CD8-positive, alpha-beta memory T cell (primary cell): Measurements from ENCODE around the gene TENM4. TPM values are rescaled to one million over a fixed set of nuclear protein-coding genes. Genes with fewer than 3 reads are reported as not detected.
A peak's percentile ranks its signal among the peaks of the same experiment; 100 is the strongest.
"Not testable (repeated sequence)": the region's sequence is repeated elsewhere in the genome, so short reads cannot be mapped to it uniquely, and the experiment has no call there.

Source experiments
- CTCF ChIA-PET: fragments of 350-600 bp; sonication (Branson Sonifier 250); formaldehyde crosslinking; loops from one replicate; lab custom pipeline; 2021; ENCODE audit warnings: antibody characterized with exemption; lab: Charles Lee
- POLR2A ChIA-PET: fragments of 350-600 bp; sonication (Branson Sonifier 250); formaldehyde crosslinking; loops from one replicate; lab custom pipeline; 2021; ENCODE audit warnings: antibody characterized with exemption; lab: Charles Lee
- DNase-seq, 5 donors: peaks; one replicate each; pipeline versions ENCODE4 v3.0.0 to v3.0.0-alpha.2; 2020 to 2022; ENCODE audit warnings: mixed read lengths in 1 of 5
- H3K27ac ChIP-seq: one replicate; pipeline ENCODE4 v1.7.0; 2013; ENCODE audit warnings: low read depth, mild to moderate bottlenecking, low read length, moderate library complexity
- H3K27me3 ChIP-seq: 2 replicates; pipeline ENCODE4 v1.7.0; 2013; ENCODE audit warnings: low read length, mild to moderate bottlenecking; ENCODE audit not compliant: insufficient read depth, poor library complexity, severe bottlenecking
- H3K36me3 ChIP-seq: 2 replicates; pipeline ENCODE4 v1.7.0; 2013; ENCODE audit warnings: mild to moderate bottlenecking, low read length, moderate library complexity; ENCODE audit not compliant: insufficient read depth
- H3K4me1 ChIP-seq: 2 replicates; pipeline ENCODE4 v1.7.0; 2013; ENCODE audit warnings: mild to moderate bottlenecking, low read length, moderate library complexity; ENCODE audit not compliant: insufficient read depth
- H3K4me3 ChIP-seq: 2 replicates; pipeline ENCODE4 v1.7.0; 2013; ENCODE audit warnings: mild to moderate bottlenecking, low read length
- H3K9me3 ChIP-seq: 2 replicates; pipeline ENCODE4 v1.7.0; 2013; ENCODE audit warnings: mild to moderate bottlenecking, low read length
- H3K27ac Mint-ChIP-seq, 8 donors: one replicate each; pipeline ENCODE4 v1.8.0; 2020 to 2021; ENCODE audit warnings: mixed read lengths in 8 of 8, mild to moderate bottlenecking in 6 of 8, inconsistent platforms in 3 of 8, moderate library complexity in 3 of 8
- H3K27me3 Mint-ChIP-seq, 2 donors: one replicate each; pipeline ENCODE4 v1.8.0; 2020 to 2021; ENCODE audit warnings: mixed read lengths in 2 of 2, mild to moderate bottlenecking in 1 of 2, moderate library complexity in 1 of 2
- H3K36me3 Mint-ChIP-seq, 3 donors: one replicate each; pipeline ENCODE4 v1.8.0; 2020 to 2021; ENCODE audit warnings: mixed read lengths in 3 of 3, inconsistent platforms in 1 of 3, mild to moderate bottlenecking in 1 of 3
- H3K4me1 Mint-ChIP-seq, 3 donors: one replicate each; pipeline ENCODE4 v1.8.0; 2020 to 2021; ENCODE audit warnings: mixed read lengths in 3 of 3, inconsistent platforms in 1 of 3, mild to moderate bottlenecking in 1 of 3
- H3K4me3 Mint-ChIP-seq, 7 donors: one replicate each; pipeline ENCODE4 v1.8.0; 2020 to 2021; ENCODE audit warnings: mixed read lengths in 7 of 7, mild to moderate bottlenecking in 6 of 7, moderate library complexity in 4 of 7, inconsistent platforms in 2 of 7
- H3K9me3 Mint-ChIP-seq, 5 donors: one replicate each; pipeline ENCODE4 v1.8.0; 2020 to 2022; ENCODE audit warnings: mixed read lengths in 5 of 5, mild to moderate bottlenecking in 3 of 5, moderate library complexity in 2 of 5, inconsistent platforms in 1 of 5
- polyA plus RNA-seq: library from polyadenylated mRNA; unstranded; fragments of 300-500 nt; fragmentation: Illumina TruSeq; gene quantifications from one replicate; pipeline ENCODE4 v1.2.3, GENCODE V29; 2021
- total RNA-seq, 2 experiments: library from RNA; stranded (reverse); gene quantifications; one replicate each; pipeline ENCODE4 v1.2.3, GENCODE V29; 2021

Gene TENM4
- total and polyA plus RNA-seq, 3 experiments from 2014 or later = not detected

GRCh38 chr11:78646564-78647185 lies 794.2 kb downstream of the TENM4 start:
- no peaks in the 10 kb centered on the region for H3K9me3 Mint-ChIP-seq
- DNase-seq = peak; percentile 17 to 62 (median 20)
- peaks cover 6 to 7% of the 10 kb centered on the region in 2 donors for H3K27me3 Mint-ChIP-seq
- ChIA-PET CTCF (interaction anchor here (0.7 to 3.4 kb wide), 6 partner anchors 10 to 429 kb away, joined by 3 to 20 read pairs (median 6); no protein-coding TSS in a partner anchor), POLR2A (no interaction called here)
- H3K4me3 Mint-ChIP-seq = no peak overlapping the region
- H3K4me1 Mint-ChIP-seq = peaks cover 0 to 18% (median 10%) of the 10 kb centered on the region in 3 donors
- H3K27ac Mint-ChIP-seq = no peak overlapping the region
- H3K36me3 ChIP-seq = no peaks in the 10 kb centered on the region
- H3K36me3 Mint-ChIP-seq = no peaks in the 10 kb centered on the region
- no peak overlapping the region for H3K4me3 ChIP-seq
- no peaks in the 10 kb centered on the region for H3K9me3 ChIP-seq
- no peaks in the 10 kb centered on the region for H3K27me3 ChIP-seq
- H3K27ac ChIP-seq = no peak overlapping the region
- H3K4me1 ChIP-seq = peaks cover 4% of the 10 kb centered on the region

GRCh38 chr11:78645226-78646202 lies 795.3 kb downstream of the TENM4 start:
- H3K36me3 ChIP-seq = no peaks in the 10 kb centered on the region
- DNase-seq = peak; percentile 6 to 57 (median 17)
- H3K9me3 ChIP-seq = no peaks in the 10 kb centered on the region
- ChIA-PET POLR2A (no interaction called here), CTCF (interaction anchor here (0.7 to 3.4 kb wide), 20 partner anchors 8 to 433 kb away, joined by 3 to 20 read pairs (median 4); no protein-coding TSS in a partner anchor)
- H3K27me3 Mint-ChIP-seq = peaks cover 3 to 5% of the 10 kb centered on the region in 2 donors
- H3K4me1 Mint-ChIP-seq = peaks cover 0 to 18% (median 10%) of the 10 kb centered on the region in 3 donors
- H3K4me3 ChIP-seq = no peak overlapping the region
- no peaks in the 10 kb centered on the region for H3K27me3 ChIP-seq
- no peak overlapping the region for H3K27ac ChIP-seq
- H3K9me3 Mint-ChIP-seq = no peaks in the 10 kb centered on the region
- peaks cover 4% of the 10 kb centered on the region for H3K4me1 ChIP-seq
- peak overlapping the region in 2 of 8 donors; percentile 35 to 64 for H3K27ac Mint-ChIP-seq
- peak overlapping the region in 4 of 7 donors; percentile 61 to 81 (median 70) for H3K4me3 Mint-ChIP-seq
- H3K36me3 Mint-ChIP-seq = no peaks in the 10 kb centered on the region

- H3K4me3 ChIP-seq = no peak overlapping the region
- peaks cover 4% of the 10 kb centered on the region for H3K4me1 ChIP-seq
- DNase-seq = no peak
- H3K9me3 ChIP-seq = no peaks in the 10 kb centered on the region
- POLR2A ChIA-PET = no interaction called here
- H3K27ac ChIP-seq = no peak overlapping the region
- H3K4me3 Mint-ChIP-seq = no peak overlapping the region
- H3K36me3 Mint-ChIP-seq = no peaks in the 10 kb centered on the region
- no peaks in the 10 kb centered on the region for H3K36me3 ChIP-seq
- H3K9me3 Mint-ChIP-seq = no peaks in the 10 kb centered on the region
- H3K27me3 ChIP-seq = no peaks in the 10 kb centered on the region
- CTCF ChIA-PET = no interaction called here
- peaks cover 0 to 18% (median 10%) of the 10 kb centered on the region in 3 donors for H3K4me1 Mint-ChIP-seq
- peak overlapping the region in 1 of 8 donors; percentile 54 for H3K27ac Mint-ChIP-seq
- peaks cover 0 to 1% of the 10 kb centered on the region in 2 donors for H3K27me3 Mint-ChIP-seq
These were observed 797.2 kb downstream of the TENM4 start for GRCh38 chr11:78643676-78644056.

GRCh38 chr11:78642979-78643675 lies 797.7 kb downstream of the TENM4 start:
- CTCF ChIA-PET = no interaction called here
- Histone ChIP-seq H3K9me3 (no peaks in the 10 kb centered on the region), H3K4me3 (no peak overlapping the region), H3K27me3 (no peaks in the 10 kb centered on the region), H3K4me1 (peaks cover 4% of the 10 kb centered on the region), H3K27ac (no peak overlapping the region), H3K36me3 (no peaks in the 10 kb centered on the region)
- POLR2A ChIA-PET = no interaction called here
- Mint-ChIP-seq H3K4me3 (no peak overlapping the region), H3K4me1 (peaks cover 0 to 18% (median 10%) of the 10 kb centered on the region in 3 donors), H3K27me3 (peaks cover 0 to 1% of the 10 kb centered on the region in 2 donors), H3K27ac (peak overlapping the region in 1 of 8 donors; percentile 54), H3K36me3 (no peaks in the 10 kb centered on the region), H3K9me3 (no peaks in the 10 kb centered on the region)
- DNase-seq = no peak

GRCh38 chr11:78641541-78641940 lies 799.3 kb downstream of the TENM4 start:
- POLR2A ChIA-PET = no interaction called here
- H3K4me3 Mint-ChIP-seq = no peak overlapping the region
- peaks cover 0 to 1% (median 0%) of the 10 kb centered on the region in 5 donors for H3K9me3 Mint-ChIP-seq
- H3K27ac Mint-ChIP-seq = no peak overlapping the region
- no peaks in the 10 kb centered on the region for H3K36me3 Mint-ChIP-seq
- no peaks in the 10 kb centered on the region for H3K27me3 Mint-ChIP-seq
- H3K4me1 Mint-ChIP-seq = peaks cover 0 to 15% (median 10%) of the 10 kb centered on the region in 3 donors
- H3K4me1 ChIP-seq = peaks cover 4% of the 10 kb centered on the region
- no peaks in the 10 kb centered on the region for H3K36me3 ChIP-seq
- no peak overlapping the region for H3K27ac ChIP-seq
- no peak for DNase-seq
- no peaks in the 10 kb centered on the region for H3K9me3 ChIP-seq
- no peaks in the 10 kb centered on the region for H3K27me3 ChIP-seq
- CTCF ChIA-PET = no interaction called here
- H3K4me3 ChIP-seq = no peak overlapping the region

- ChIA-PET POLR2A (no interaction called here), CTCF (no interaction called here)
- Mint-ChIP-seq H3K9me3 (peaks cover 5 to 11% (median 10%) of the 10 kb centered on the region in 5 donors), H3K36me3 (no peaks in the 10 kb centered on the region), H3K4me1 (no peaks in the 10 kb centered on the region), H3K27ac (no peak overlapping the region), H3K4me3 (no peak overlapping the region), H3K27me3 (peaks cover 5 to 19% of the 10 kb centered on the region in 2 donors)
- H3K4me1 ChIP-seq = no peaks in the 10 kb centered on the region
- H3K27me3 ChIP-seq = no peaks in the 10 kb centered on the region
- no peak overlapping the region for H3K27ac ChIP-seq
- DNase-seq = no peak
- H3K9me3 ChIP-seq = no peaks in the 10 kb centered on the region
- H3K4me3 ChIP-seq = no peak overlapping the region
- no peaks in the 10 kb centered on the region for H3K36me3 ChIP-seq
These were observed 802.0 kb downstream of the TENM4 start for GRCh38 chr11:78638704-78639380.

- H3K36me3 ChIP-seq, POLR2A ChIA-PET, H3K36me3 Mint-ChIP-seq, H3K4me3 Mint-ChIP-seq, H3K4me3 ChIP-seq, H3K27ac Mint-ChIP-seq, H3K4me1 Mint-ChIP-seq, H3K27me3 ChIP-seq, H3K4me1 ChIP-seq, DNase-seq, CTCF ChIA-PET, H3K9me3 ChIP-seq, H3K27ac ChIP-seq: not testable (repeated sequence)
- Mint-ChIP-seq H3K9me3 (peaks cover 5 to 18% (median 15%) of the 10 kb centered on the region in 5 donors), H3K27me3 (peaks cover 8 to 27% of the 10 kb centered on the region in 2 donors)
These were observed 803.3 kb downstream of the TENM4 start for GRCh38 chr11:78637527-78637926.
